Osteocyte (in vitro differentiated cells): ENCODE measurements around the gene BMP7. TPM values are rescaled to one million over a fixed set of nuclear protein-coding genes. Genes with fewer than 3 reads are reported as not detected.
"Not testable (repeated sequence)": the region's sequence is repeated elsewhere in the genome, so short reads cannot be mapped to it uniquely, and the experiment has no call there.

ENCODE experiments used
- DNase-seq: peaks from one replicate; pipeline ENCODE4 v3.0.0; 2021; ENCODE audit warnings: mixed read lengths; ENCODE audit not compliant: unreplicated experiment; ENCODE audit errors: extremely low spot score
- H3K27ac Mint-ChIP-seq: one replicate; pipeline ENCODE4 v1.8.0; 2021; ENCODE audit warnings: mild to moderate bottlenecking, mixed read lengths; ENCODE audit not compliant: unreplicated experiment
- H3K27me3 Mint-ChIP-seq: one replicate; pipeline ENCODE4 v1.8.0; 2021; ENCODE audit warnings: mixed read lengths; ENCODE audit not compliant: unreplicated experiment
- H3K36me3 Mint-ChIP-seq: one replicate; pipeline ENCODE4 v1.8.0; 2021; ENCODE audit warnings: mixed read lengths; ENCODE audit not compliant: unreplicated experiment
- H3K4me1 Mint-ChIP-seq: one replicate; pipeline ENCODE4 v1.8.0; 2021; ENCODE audit warnings: mixed read lengths; ENCODE audit not compliant: unreplicated experiment
- H3K4me3 Mint-ChIP-seq: one replicate; pipeline ENCODE4 v1.8.0; 2021; ENCODE audit warnings: mild to moderate bottlenecking, moderate library complexity, mixed read lengths; ENCODE audit not compliant: unreplicated experiment
- H3K9me3 Mint-ChIP-seq: one replicate; pipeline ENCODE4 v1.8.0; 2021; ENCODE audit warnings: mixed read lengths; ENCODE audit not compliant: unreplicated experiment
- total RNA-seq: library from RNA; stranded (reverse); gene quantifications from 2 replicates; pipeline ENCODE4 v1.2.1, GENCODE V29; 2021
- TF ChIP-seq, protein P1 (sequence below): fragments of 200-600 bp; sonication (generic); IDR thresholded peaks from 2 replicates; pipeline ENCODE4 v1.5.0; 2021; ENCODE audit warnings: antibody characterized with exemption, mild to moderate bottlenecking, moderate library complexity

BMP7 gene
- total RNA-seq, 1 donor from 2014 or later: not detected

DNA sequence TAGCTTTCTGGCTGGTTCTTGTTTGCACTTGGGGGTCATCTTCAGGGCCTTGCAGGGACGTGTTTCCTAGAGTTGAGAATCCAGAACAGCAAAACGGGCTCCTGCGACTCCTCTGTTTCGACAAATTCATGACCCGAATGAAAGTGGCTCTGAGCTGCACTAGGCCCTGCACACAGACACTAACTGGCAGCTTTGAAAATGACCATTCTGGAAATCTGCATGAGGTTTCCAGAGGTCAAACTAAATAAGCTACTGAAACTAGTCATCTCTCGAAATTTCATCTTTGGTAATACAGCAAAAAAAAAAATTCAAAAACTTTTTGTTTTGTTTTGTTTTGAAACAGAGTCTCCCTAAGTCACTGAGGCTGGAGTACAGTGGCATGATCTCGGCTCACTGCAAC, 15.5 kb upstream of the BMP7 start:
- peaks cover 68% of the 10 kb centered on the region for H3K27me3 Mint-ChIP-seq
- no peak overlapping the region for H3K27ac Mint-ChIP-seq
- no peak for DNase-seq
- no peaks in the 10 kb centered on the region for H3K4me1 Mint-ChIP-seq
- H3K4me3 Mint-ChIP-seq: no peak overlapping the region
- TF ChIP-seq, protein P1, sequence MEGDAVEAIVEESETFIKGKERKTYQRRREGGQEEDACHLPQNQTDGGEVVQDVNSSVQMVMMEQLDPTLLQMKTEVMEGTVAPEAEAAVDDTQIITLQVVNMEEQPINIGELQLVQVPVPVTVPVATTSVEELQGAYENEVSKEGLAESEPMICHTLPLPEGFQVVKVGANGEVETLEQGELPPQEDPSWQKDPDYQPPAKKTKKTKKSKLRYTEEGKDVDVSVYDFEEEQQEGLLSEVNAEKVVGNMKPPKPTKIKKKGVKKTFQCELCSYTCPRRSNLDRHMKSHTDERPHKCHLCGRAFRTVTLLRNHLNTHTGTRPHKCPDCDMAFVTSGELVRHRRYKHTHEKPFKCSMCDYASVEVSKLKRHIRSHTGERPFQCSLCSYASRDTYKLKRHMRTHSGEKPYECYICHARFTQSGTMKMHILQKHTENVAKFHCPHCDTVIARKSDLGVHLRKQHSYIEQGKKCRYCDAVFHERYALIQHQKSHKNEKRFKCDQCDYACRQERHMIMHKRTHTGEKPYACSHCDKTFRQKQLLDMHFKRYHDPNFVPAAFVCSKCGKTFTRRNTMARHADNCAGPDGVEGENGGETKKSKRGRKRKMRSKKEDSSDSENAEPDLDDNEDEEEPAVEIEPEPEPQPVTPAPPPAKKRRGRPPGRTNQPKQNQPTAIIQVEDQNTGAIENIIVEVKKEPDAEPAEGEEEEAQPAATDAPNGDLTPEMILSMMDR: no peak
- no peaks in the 10 kb centered on the region for H3K9me3 Mint-ChIP-seq
- no peaks in the 10 kb centered on the region for H3K36me3 Mint-ChIP-seq

DNA sequence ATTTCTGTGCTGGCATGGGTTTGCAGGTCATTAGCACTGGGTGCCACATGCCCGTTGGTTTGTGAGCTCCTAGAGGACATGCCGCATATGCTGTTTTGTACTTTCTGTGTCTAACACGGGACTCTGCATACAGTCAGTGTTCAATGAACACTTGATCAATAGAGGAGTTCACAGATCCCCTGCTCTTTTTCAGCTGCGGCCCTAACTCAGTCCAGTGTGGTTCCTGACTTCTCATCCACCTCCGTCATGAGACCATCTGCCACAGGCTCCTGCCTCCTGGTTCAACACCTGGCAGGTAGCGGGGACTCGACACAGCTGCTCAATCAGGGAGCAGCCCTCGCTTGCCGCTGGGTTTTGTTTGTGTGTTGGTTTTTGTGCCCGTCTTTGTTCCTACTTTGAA, 13.8 kb upstream of the BMP7 start:
- TF ChIP-seq, protein P1: no peak
- DNase-seq: no peak
- Mint-ChIP-seq H3K36me3 (no peaks in the 10 kb centered on the region), H3K4me3 (no peak overlapping the region), H3K27me3 (peaks cover 67% of the 10 kb centered on the region), H3K4me1 (no peaks in the 10 kb centered on the region), H3K27ac (no peak overlapping the region), H3K9me3 (no peaks in the 10 kb centered on the region)

DNA sequence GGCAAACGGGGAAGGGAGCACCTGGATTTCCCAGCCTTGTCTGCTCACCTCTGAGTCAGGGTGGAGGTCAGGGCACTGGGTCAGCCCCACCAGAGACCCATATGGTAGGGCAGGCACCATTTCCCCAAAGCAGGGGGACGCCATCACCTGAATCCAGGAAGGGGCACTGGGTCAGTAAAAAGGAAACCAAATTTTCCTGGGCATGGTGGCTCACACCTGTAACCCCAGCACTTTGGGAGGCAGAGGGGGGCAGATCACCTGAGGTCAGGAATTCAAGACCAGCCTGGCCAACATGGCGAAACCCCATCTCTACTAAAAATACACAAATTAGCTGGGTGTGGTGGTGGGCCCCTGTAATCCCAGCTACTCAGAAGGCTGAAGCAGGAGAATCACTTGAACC, 13.1 kb upstream of the BMP7 start:
- not testable (repeated sequence) for H3K36me3 Mint-ChIP-seq, H3K4me3 Mint-ChIP-seq, H3K9me3 Mint-ChIP-seq, DNase-seq, H3K4me1 Mint-ChIP-seq, H3K27ac Mint-ChIP-seq
- H3K27me3 Mint-ChIP-seq: peaks cover 68% of the 10 kb centered on the region

DNA sequence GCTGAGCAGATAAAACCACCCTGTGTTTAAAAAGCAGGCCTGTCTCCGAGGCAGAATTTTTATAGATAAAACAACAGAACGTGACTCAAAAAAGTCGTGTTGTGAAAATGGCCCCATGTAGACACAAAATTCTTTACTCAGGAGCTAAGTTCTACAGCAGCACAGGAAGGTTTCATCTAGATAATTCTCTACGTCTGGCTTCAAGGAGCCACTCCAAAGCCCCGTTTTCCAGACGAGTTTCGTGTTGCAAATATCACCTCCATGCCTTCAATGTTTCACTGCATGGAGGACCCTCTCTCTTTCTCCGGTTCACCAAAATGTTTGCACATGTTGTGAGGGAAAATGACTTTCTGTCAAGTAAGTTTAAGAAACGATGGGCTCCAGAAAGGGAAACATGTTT, 12.0 kb upstream of the BMP7 start:
- DNase-seq: no peak
- TF ChIP-seq, protein P1: no peak
- no peaks in the 10 kb centered on the region for H3K36me3 Mint-ChIP-seq
- H3K27me3 Mint-ChIP-seq: peaks cover 66% of the 10 kb centered on the region
- no peak overlapping the region for H3K27ac Mint-ChIP-seq
- H3K9me3 Mint-ChIP-seq: no peaks in the 10 kb centered on the region
- H3K4me1 Mint-ChIP-seq: no peaks in the 10 kb centered on the region
- no peak overlapping the region for H3K4me3 Mint-ChIP-seq

DNA sequence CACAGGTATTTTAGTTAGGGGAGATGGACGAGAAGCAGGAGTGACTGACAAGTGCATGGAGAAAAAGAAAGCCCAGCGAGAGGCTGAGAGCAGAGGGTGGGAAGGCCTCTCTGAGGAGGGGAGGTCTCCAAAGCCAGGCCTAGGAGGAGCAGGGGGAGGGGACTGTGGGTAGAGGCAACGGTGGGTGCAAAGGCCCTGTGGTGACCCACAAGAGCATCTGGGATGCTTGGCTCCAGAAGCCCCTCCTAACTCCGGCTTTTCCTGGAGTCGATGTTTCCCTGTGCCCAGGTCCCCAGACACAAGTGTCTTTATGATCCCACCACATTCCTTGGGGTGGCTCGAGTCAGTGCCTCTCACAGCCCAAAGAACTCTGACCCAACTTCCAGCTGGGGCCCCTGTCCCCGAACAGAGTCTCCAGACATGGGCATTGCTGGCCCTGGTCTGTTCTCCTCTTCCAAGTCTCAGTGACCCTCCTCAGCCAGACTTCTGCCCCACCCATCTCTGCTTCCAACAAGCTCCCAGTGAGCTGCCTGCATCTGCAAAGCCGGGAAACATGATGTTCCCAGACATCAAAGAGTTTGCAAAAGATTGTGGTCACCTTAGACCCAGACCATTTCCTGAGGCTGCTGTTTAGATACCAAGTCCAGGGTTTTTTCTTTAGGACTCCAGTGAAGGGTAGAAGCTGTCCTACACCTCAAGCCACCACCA, 11.1 kb upstream of the BMP7 start:
- Mint-ChIP-seq H3K4me3 (no peak overlapping the region), H3K27me3 (peaks cover 64% of the 10 kb centered on the region)

More for the DNA sequence above, 11.1 kb upstream of the BMP7 start:
- H3K27ac Mint-ChIP-seq: no peak overlapping the region
- TF ChIP-seq, protein P1: no peak
- no peak for DNase-seq
- no peaks in the 10 kb centered on the region for H3K36me3 Mint-ChIP-seq
- no peaks in the 10 kb centered on the region for H3K9me3 Mint-ChIP-seq
- no peaks in the 10 kb centered on the region for H3K4me1 Mint-ChIP-seq
